PC-9 (cell line): Measurements from ENCODE around the gene UTP15.

Experiments used
- CTCF ChIP-seq: fragments of 200-600 bp; sonication (generic); conservative IDR thresholded peaks from 2 replicates; pipeline ENCODE4 v1.6.1; 2017; ENCODE audit warnings: mixed run types, antibody characterized with exemption, mild to moderate bottlenecking, moderate library complexity
- EZH2 ChIP-seq: fragments of 200-600 bp; sonication (generic); IDR thresholded peaks from 2 replicates; pipeline ENCODE4 v1.8.0; 2017; ENCODE audit warnings: antibody characterized with exemption, low read depth

- TF ChIP-seq CTCF (no peak), EZH2 (no peak)
Measured at GRCh38 chr5:73612799-73613198, 47.3 kb downstream of the UTP15 start.
